Suprapubic skin (tissue), 4 donors: ENCODE data around the gene DCTN2. TPM values are rescaled to one million over a fixed set of nuclear protein-coding genes. Genes with fewer than 3 reads are reported as not detected.
"Not testable (repeated sequence)": the region's sequence is repeated elsewhere in the genome, so short reads cannot be mapped to it uniquely, and the experiment has no call there.

Experiments used
- DNase-seq, 2 donors: peaks; one replicate each; pipeline ENCODE4 v3.0.0-alpha.2; 2019; ENCODE audit warnings: low spot score in 2 of 2
- H3K27ac ChIP-seq: fragments of 200-600 bp; sonication (generic); one replicate; pipeline ENCODE4 v1.5.1; 2019
- H3K27me3 ChIP-seq: fragments of 200-600 bp; sonication (generic); one replicate; pipeline ENCODE4 v1.5.1; 2019
- H3K36me3 ChIP-seq: fragments of 200-600 bp; sonication (generic); one replicate; pipeline ENCODE4 v1.5.1; 2019
- H3K4me1 ChIP-seq: fragments of 200-600 bp; sonication (generic); one replicate; pipeline ENCODE4 v1.5.1; 2019
- H3K4me3 ChIP-seq: fragments of 200-600 bp; sonication (generic); one replicate; pipeline ENCODE4 v1.5.1; 2019; ENCODE audit warnings: mild to moderate bottlenecking
- H3K9me3 ChIP-seq: fragments of 200-600 bp; sonication (generic); one replicate; pipeline ENCODE4 v1.5.1; 2019
- EP300 ChIP-seq: sonication (generic); formaldehyde crosslinking; IDR thresholded peaks from one replicate; pipeline ENCODE4 v1.6.1; 2017; ENCODE audit warnings: antibody characterized with exemption
- POLR2A ChIP-seq, 2 donors: fragments of 450-650 bp; IDR thresholded peaks; one replicate each; pipeline ENCODE4 v1.6.1; 2017; ENCODE audit warnings: antibody characterized with exemption in 2 of 2, mild to moderate bottlenecking in 2 of 2, moderate library complexity in 2 of 2
- POLR2AphosphoS5 ChIP-seq, 3 donors: sonication (generic); formaldehyde crosslinking; IDR thresholded peaks; one replicate each; pipeline ENCODE4 v1.6.1; 2017; ENCODE audit warnings: antibody characterized with exemption in 3 of 3
- WGBS: methylation state at CpG from one replicate; pipeline ENCODE4 v1.1.5; 2018; 5-methylcytosine and 5-hydroxymethylcytosine counted together
- total RNA-seq, 4 donors: library from RNA; depleted of rRNA; stranded (reverse); fragments of >200 nt; gene quantifications; one replicate each; pipeline ENCODE4 v1.1.0, GENCODE V29; 2016
- TF ChIP-seq, protein P1 (sequence below), 2 donors: fragments of 200-600 bp in 1 of 2; fragments of 450-650 bp in 1 of 2; sonication (generic) in 1 of 2; IDR thresholded peaks; one replicate each; pipeline ENCODE4 v1.5.1; 2016 to 2019; ENCODE audit warnings: antibody characterized with exemption in 2 of 2, mild to moderate bottlenecking in 1 of 2, moderate library complexity in 1 of 2

Gene DCTN2
- total RNA-seq, 4 donors from 2014 or later: 152 to 242 (median 185) TPM

- no peak overlapping the region for H3K27ac ChIP-seq
- DNase-seq: no peak
- WGBS: 93% methylated on average over 4 of the region's 4 CpGs
- H3K36me3 ChIP-seq: peaks cover 78% of the 10 kb centered on the region
- H3K4me1 ChIP-seq: no peaks in the 10 kb centered on the region
- no peak for TF ChIP-seq POLR2A (IDR thresholded peaks at IDR 0.05)
- no peak for TF ChIP-seq POLR2AphosphoS5 (IDR thresholded peaks at IDR 0.05)
- TF ChIP-seq EP300: no peak
- TF ChIP-seq, protein P1, sequence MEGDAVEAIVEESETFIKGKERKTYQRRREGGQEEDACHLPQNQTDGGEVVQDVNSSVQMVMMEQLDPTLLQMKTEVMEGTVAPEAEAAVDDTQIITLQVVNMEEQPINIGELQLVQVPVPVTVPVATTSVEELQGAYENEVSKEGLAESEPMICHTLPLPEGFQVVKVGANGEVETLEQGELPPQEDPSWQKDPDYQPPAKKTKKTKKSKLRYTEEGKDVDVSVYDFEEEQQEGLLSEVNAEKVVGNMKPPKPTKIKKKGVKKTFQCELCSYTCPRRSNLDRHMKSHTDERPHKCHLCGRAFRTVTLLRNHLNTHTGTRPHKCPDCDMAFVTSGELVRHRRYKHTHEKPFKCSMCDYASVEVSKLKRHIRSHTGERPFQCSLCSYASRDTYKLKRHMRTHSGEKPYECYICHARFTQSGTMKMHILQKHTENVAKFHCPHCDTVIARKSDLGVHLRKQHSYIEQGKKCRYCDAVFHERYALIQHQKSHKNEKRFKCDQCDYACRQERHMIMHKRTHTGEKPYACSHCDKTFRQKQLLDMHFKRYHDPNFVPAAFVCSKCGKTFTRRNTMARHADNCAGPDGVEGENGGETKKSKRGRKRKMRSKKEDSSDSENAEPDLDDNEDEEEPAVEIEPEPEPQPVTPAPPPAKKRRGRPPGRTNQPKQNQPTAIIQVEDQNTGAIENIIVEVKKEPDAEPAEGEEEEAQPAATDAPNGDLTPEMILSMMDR (IDR thresholded peaks at IDR 0.05): no peak
- H3K9me3 ChIP-seq: no peaks in the 10 kb centered on the region
- no peak overlapping the region for H3K4me3 ChIP-seq
- H3K27me3 ChIP-seq: no peaks in the 10 kb centered on the region
These were observed 48.4 kb downstream of the DCTN2 start for GRCh38 chr12:57498571-57498970.

DNA sequence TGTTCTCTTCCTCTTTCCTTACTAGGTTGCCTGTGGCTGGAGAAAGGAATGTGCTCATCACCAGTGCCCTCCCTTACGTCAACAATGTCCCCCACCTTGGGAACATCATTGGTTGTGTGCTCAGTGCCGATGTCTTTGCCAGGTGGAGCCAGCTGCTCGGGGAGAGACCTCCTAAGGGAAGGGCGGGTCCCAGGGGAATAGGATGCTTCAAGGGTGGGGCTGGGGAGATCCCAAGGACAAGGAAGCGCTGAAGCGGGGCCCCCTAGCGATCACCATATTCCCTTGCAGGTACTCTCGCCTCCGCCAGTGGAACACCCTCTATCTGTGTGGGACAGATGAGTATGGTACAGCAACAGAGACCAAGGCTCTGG is 48.9 kb downstream of the DCTN2 start:
- Histone ChIP-seq H3K27ac (no peak overlapping the region), H3K27me3 (no peaks in the 10 kb centered on the region), H3K4me1 (no peaks in the 10 kb centered on the region), H3K4me3 (no peak overlapping the region), H3K36me3 (peaks cover 74% of the 10 kb centered on the region), H3K9me3 (no peaks in the 10 kb centered on the region)
- TF ChIP-seq, protein P1 (IDR thresholded peaks at IDR 0.05): no peak
- TF ChIP-seq EP300: no peak
- TF ChIP-seq POLR2AphosphoS5 (IDR thresholded peaks at IDR 0.05): no peak
- no peak for TF ChIP-seq POLR2A (IDR thresholded peaks at IDR 0.05)
- 79% methylated on average over 9 of the region's 9 CpGs for WGBS
- DNase-seq: no peak

- Histone ChIP-seq H3K36me3 (peaks cover 72% of the 10 kb centered on the region), H3K9me3 (no peaks in the 10 kb centered on the region), H3K27ac (no peak overlapping the region), H3K4me1 (no peaks in the 10 kb centered on the region), H3K4me3 (no peak overlapping the region), H3K27me3 (no peaks in the 10 kb centered on the region)
- no peak for DNase-seq
- TF ChIP-seq POLR2AphosphoS5 (IDR thresholded peaks at IDR 0.05) (no peak), POLR2A (IDR thresholded peaks at IDR 0.05) (no peak), EP300 (no peak)
- TF ChIP-seq, protein P1 (IDR thresholded peaks at IDR 0.05): no peak
- WGBS: 88% methylated on average over 12 of the region's 12 CpGs
These were observed 49.5 kb downstream of the DCTN2 start for GRCh38 chr12:57497223-57498131.

- Histone ChIP-seq H3K27me3 (no peaks in the 10 kb centered on the region), H3K4me3 (no peak overlapping the region), H3K4me1 (no peaks in the 10 kb centered on the region), H3K27ac (no peak overlapping the region), H3K36me3 (peaks cover 73% of the 10 kb centered on the region), H3K9me3 (no peaks in the 10 kb centered on the region)
- no peak for DNase-seq
- TF ChIP-seq, protein P1 (IDR thresholded peaks at IDR 0.05): no peak
These were observed 50.2 kb downstream of the DCTN2 start for GRCh38 chr12:57496822-57497221.

DNA sequence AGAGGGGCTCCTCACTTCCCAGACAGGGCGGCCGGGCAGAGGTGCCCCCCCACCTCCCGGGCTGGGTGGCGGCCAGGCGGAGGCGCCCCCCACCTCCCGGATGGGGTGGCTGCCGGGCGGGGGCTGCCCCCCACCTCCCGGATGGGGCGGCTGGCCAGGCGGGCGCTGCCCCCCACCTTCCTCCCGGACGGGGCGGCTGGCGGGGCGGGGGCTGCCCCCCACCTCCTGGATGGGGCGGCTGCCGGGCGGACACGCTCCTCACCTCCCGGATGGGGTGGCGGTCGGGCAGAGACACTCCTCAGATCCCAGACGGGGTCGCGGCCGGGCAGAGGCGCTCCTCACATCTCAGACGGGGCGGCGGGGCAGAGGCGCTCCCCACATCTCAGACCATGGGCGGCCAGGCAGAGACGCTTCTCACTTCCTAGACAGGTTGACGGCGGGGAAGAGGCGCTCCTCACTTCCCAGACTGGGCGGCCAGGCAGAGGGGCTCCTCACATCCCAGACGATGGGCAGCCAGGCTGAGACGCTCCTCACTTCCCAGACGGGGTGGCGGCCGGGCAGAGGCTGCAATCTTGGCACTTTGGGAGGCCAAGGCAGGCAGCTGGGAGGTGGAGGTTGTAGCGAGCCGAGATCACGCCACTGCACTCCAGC is 51.8 kb downstream of the DCTN2 start:
- H3K4me3 ChIP-seq, H3K27ac ChIP-seq, H3K27me3 ChIP-seq, H3K4me1 ChIP-seq, DNase-seq, H3K9me3 ChIP-seq: not testable (repeated sequence)
- 88% methylated on average over 32 of the region's 48 CpGs for WGBS
- peaks cover 73% of the 10 kb centered on the region for H3K36me3 ChIP-seq
